Activated CD8-positive, alpha-beta memory T cell treated with anti-CD3 and anti-CD28 coated beads, Interleukin-2, amount 10 ng/mL, durations not matched to agents 7 days and 5 days (primary cell): ENCODE data around the gene EXOSC7. TPM values are rescaled to one million over a fixed set of nuclear protein-coding genes. Genes with fewer than 3 reads are reported as not detected.

Experiments
- ATAC-seq: fragments of 150-1000 bp; cut with Tn5 transposase; one replicate; pipeline ENCODE4 v1.10.0; 2021; ENCODE audit warnings: moderate library complexity
- CTCF ChIA-PET: fragments of 350-600 bp; sonication (Branson Sonifier 250); formaldehyde crosslinking; loops from one replicate; lab custom pipeline; 2021; ENCODE audit warnings: antibody characterized with exemption; lab: Charles Lee
- DNase-seq: peaks from one replicate; pipeline ENCODE4 v3.0.0-alpha.2; 2020
- H3K27ac Mint-ChIP-seq: one replicate; pipeline ENCODE4 v1.8.0; 2021; ENCODE audit warnings: mild to moderate bottlenecking, mixed read lengths
- H3K27me3 Mint-ChIP-seq: one replicate; pipeline ENCODE4 v1.8.0; 2021; ENCODE audit warnings: mixed read lengths
- H3K36me3 Mint-ChIP-seq: one replicate; pipeline ENCODE4 v1.8.0; 2021; ENCODE audit warnings: mild to moderate bottlenecking, mixed read lengths
- H3K4me1 Mint-ChIP-seq: one replicate; pipeline ENCODE4 v1.8.0; 2021; ENCODE audit warnings: mixed read lengths
- H3K4me3 Mint-ChIP-seq: one replicate; pipeline ENCODE4 v1.8.0; 2021; ENCODE audit warnings: mild to moderate bottlenecking, moderate library complexity, mixed read lengths
- H3K9me3 Mint-ChIP-seq: one replicate; pipeline ENCODE4 v1.8.0; 2022; ENCODE audit warnings: low read depth, mixed read lengths
- total RNA-seq, 2 experiments: library from RNA; stranded (reverse); gene quantifications; one replicate each; pipeline ENCODE4 v1.2.3, GENCODE V29; 2021

The EXOSC7 gene
- total RNA-seq, 2 experiments from 2014 or later = 51.3 to 66.1 TPM

DNA sequence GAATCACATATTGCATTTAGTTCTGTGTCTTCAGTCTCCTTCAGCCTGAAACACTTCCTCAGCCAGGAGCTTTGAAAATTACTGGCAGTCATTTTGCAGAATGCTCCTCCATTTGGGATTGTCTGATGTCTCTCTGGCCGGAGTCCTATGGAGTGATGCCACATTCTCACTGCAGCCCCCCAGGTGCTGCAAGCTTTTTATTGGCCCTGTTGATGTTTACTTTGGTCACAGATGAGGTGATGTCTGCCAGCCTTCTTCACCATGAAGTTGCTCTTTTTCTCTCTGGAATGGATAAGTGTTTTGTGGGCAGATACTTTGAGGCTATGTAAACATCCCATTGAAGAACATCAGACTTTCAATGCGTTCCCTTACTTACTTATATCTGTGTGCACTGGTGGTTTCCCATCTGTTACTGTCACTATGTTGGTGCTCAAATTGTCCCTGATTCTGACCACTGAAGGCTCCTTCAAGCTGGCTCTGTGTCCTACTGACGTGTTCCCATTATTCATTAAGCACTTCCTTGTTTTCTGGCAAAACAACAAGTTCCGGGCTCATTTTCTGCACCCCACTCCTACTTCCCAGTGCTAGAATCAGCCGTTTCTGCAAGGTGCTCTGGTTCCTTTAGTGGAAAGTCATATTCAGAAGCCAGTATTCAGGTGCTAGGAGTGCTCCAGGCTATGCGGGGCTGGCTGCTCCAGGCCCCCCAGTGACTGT, 48.7 kb downstream of the EXOSC7 start:
- DNase-seq (no peak), ATAC-seq (no peak)
- Mint-ChIP-seq H3K27me3 (peaks cover 15% of the 10 kb centered on the region), H3K4me3 (no peak overlapping the region), H3K27ac (no peak overlapping the region), H3K9me3 (no peaks in the 10 kb centered on the region), H3K36me3 (no peaks in the 10 kb centered on the region), H3K4me1 (peaks cover 10% of the 10 kb centered on the region)
- CTCF ChIA-PET = interaction anchor here (1.5 kb wide), 1 partner anchor 12 kb away, joined by 4 read pairs; no protein-coding TSS in a partner anchor

DNA sequence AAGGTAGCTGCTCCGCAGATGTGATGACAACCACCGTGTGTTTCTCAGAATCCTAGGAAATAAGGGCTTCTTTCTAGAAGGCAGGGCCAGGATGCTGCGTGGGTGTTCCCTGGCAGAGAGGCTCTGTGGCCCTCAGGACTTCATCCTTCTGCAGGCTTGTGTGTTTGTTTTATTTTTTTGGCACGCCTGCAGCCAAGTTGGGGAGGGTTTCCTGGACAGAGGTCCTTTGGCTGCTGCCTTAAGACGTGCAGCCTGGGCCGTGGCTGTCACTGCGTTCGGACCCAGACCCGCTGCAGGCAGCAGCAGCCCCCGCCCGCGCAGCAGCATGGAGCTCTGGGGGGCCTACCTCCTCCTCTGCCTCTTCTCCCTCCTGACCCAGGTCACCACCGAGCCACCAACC, 50.0 kb downstream of the EXOSC7 start, which contains the start of gene CLEC3B:
TSS of gene CLEC3B (plus strand) at position 266 of the 400 bp plus-strand sequence. CDS start at position 326, 60 bp downstream.
- H3K36me3 Mint-ChIP-seq = no peaks in the 10 kb centered on the region
- no peak within 1 kb of the TSS for H3K27ac Mint-ChIP-seq
- CTCF ChIA-PET = no interaction called here
- no peak for ATAC-seq
- peaks cover 15% of the 10 kb centered on the region for H3K27me3 Mint-ChIP-seq
- no peak for DNase-seq
- no peaks in the 10 kb centered on the region for H3K9me3 Mint-ChIP-seq
- H3K4me1 Mint-ChIP-seq = peaks cover 2% of the 10 kb centered on the region
- no peak within 1 kb of the TSS for H3K4me3 Mint-ChIP-seq

DNA sequence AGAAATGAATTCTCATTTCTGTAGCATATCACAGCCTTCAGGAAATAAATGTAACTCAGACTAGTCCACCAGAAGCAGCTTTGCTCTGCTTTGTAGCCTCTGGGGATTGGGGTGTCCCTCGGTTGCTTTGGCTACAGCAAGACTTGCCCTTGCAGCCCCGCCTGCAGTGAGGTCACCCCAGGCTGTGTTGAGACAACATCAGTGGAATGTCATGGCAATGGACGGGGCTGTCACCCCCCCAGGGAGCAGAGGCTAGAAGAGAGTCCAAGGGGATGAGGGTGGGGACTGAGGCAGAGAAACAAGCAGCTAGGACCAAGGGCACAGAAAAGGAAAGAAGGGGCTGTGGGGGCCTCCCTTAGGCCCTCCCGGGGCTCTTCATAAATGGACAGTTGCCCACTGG, 50.9 kb downstream of the EXOSC7 start:
- ATAC-seq (no peak), DNase-seq (no peak)
- no peaks in the 10 kb centered on the region for H3K9me3 Mint-ChIP-seq
- H3K27me3 Mint-ChIP-seq = peaks cover 17% of the 10 kb centered on the region
- no peaks in the 10 kb centered on the region for H3K36me3 Mint-ChIP-seq
- CTCF ChIA-PET = interaction anchor here (1.0 to 1.8 kb wide), 2 partner anchors 10 to 15 kb away, joined by 4 to 6 read pairs; no protein-coding TSS in a partner anchor
- H3K27ac Mint-ChIP-seq = no peak overlapping the region
- no peaks in the 10 kb centered on the region for H3K4me1 Mint-ChIP-seq
- no peak overlapping the region for H3K4me3 Mint-ChIP-seq

DNA sequence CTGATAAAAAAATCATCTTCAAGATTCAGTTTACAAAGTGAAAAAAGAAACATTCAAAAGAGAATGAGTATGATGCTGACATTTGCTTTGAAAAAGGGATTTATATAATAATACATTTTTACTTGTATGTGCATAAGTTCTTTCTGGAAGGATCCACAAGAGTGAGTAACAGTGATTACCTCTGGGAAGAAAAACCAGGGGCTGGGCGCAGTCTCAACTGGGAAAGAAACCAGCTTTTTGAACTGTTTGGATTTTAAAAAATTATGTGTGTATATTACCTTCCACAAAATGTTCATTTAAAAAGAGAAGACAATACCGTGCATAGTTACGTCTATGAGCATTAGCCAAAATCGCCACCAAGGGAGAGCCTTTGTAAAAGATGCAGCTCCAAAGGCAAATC, 51.4 kb downstream of the EXOSC7 start:
- Mint-ChIP-seq H3K27me3 (peaks cover 17% of the 10 kb centered on the region), H3K9me3 (no peaks in the 10 kb centered on the region), H3K27ac (no peak overlapping the region), H3K4me1 (no peaks in the 10 kb centered on the region), H3K4me3 (no peak overlapping the region), H3K36me3 (no peaks in the 10 kb centered on the region)
- CTCF ChIA-PET = interaction anchor here (1.0 to 1.8 kb wide), 2 partner anchors 9 to 16 kb away, joined by 4 to 6 read pairs; no protein-coding TSS in a partner anchor
- no peak for ATAC-seq
- no peak for DNase-seq

DNA sequence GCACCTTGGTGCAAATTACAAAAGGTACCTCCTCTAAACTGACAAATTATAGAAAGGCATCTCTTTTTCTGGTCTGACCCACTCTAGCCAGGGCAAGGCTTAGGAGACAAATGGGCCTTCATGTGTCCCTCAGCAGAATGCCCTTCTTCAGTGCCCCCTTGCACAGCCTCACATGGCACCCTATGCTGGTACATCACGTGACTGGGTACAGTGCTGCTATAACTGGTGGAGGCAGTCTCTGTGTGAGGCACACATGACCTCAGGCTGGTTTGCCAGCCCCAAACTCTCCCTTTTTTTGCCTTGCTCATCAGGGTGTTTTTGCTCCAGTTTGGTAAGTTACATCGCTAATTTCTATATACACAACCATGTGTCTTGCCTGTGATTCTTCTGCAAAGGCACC, 53.2 kb downstream of the EXOSC7 start:
- ATAC-seq = no peak
- Mint-ChIP-seq H3K27ac (no peak overlapping the region), H3K9me3 (no peaks in the 10 kb centered on the region), H3K36me3 (no peaks in the 10 kb centered on the region), H3K4me3 (no peak overlapping the region), H3K27me3 (peaks cover 29% of the 10 kb centered on the region), H3K4me1 (peaks cover 6% of the 10 kb centered on the region)
- CTCF ChIA-PET = no interaction called here
- DNase-seq = no peak

DNA sequence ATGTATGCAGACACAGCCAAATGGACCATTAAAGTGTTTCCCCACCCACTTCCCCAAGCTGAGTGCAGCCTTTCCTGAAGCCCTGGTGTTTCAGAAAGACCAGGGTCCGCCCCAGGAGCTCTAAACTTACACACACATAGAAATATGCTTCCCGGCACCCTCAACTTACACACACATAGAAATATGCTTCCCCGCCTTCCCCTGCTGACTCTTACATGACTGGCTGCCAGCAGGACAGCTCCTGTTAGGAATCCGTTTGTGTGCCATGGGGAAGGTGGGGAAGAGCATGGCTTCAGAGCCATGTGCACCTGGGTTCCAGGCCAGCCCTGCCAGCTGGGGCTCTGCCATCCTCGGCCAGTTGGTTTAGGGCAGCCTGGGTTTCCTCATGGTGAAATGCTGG, 53.6 kb downstream of the EXOSC7 start:
- H3K4me3 Mint-ChIP-seq = no peak overlapping the region

DNA sequence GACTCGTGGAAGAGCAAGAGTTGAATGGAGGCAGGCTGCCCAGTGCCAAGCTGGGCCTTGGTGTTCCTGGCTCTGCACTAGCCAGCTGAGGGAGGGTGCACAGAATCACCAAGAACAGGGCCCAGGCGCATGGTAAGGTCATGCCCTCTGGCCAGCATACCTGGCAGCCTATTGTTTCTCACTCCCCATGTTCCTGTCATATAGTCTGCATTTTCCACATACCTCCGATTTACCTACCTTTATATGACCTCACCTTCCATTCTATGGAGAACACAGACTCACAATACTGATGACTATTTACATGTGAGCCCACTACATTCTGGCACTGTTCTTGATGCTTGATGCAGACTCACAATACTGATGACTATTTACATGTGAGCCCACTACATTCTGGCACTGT, 55.5 kb downstream of the EXOSC7 start:
- CTCF ChIA-PET = no interaction called here
- peaks cover 36% of the 10 kb centered on the region for H3K27me3 Mint-ChIP-seq

More for the DNA sequence above, 53.6 kb downstream of the EXOSC7 start:
- DNase-seq (no peak), ATAC-seq (no peak)
- peaks cover 30% of the 10 kb centered on the region for H3K27me3 Mint-ChIP-seq
- CTCF ChIA-PET = interaction anchor here (1.1 kb wide), 1 partner anchor 12 kb away, joined by 3 read pairs; no protein-coding TSS in a partner anchor
- H3K9me3 Mint-ChIP-seq = no peaks in the 10 kb centered on the region
- peaks cover 11% of the 10 kb centered on the region for H3K4me1 Mint-ChIP-seq
- H3K27ac Mint-ChIP-seq = no peak overlapping the region
- H3K36me3 Mint-ChIP-seq = no peaks in the 10 kb centered on the region

DNA sequence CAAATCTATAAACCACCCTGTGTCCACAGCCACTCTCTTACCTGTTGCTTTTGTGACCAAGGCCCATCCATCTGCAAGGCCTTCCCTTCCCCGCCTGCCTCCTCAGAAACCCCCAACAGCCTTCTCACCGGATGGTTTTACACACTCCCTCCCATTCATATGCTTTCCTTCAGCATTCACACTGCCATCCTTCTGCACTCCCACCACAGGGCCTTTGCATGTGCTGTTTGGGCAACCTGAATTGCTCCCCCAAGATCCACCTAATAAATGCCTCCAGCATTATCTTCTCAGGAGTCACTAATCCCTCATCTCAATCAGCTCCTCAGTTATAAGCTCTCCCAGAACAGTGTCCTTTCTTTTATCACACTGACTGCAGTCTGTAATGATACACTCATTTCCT, 56.1 kb downstream of the EXOSC7 start:
- H3K4me3 Mint-ChIP-seq = no peak overlapping the region
- DNase-seq = no peak
- peaks cover 25% of the 10 kb centered on the region for H3K4me1 Mint-ChIP-seq
- CTCF ChIA-PET = interaction anchor here (1.0 to 1.6 kb wide), 2 partner anchors 8 to 178 kb away, joined by 3 to 5 read pairs; no protein-coding TSS in a partner anchor
- H3K9me3 Mint-ChIP-seq = no peaks in the 10 kb centered on the region
- H3K36me3 Mint-ChIP-seq = no peaks in the 10 kb centered on the region
- H3K27ac Mint-ChIP-seq = no peak overlapping the region
- ATAC-seq = no peak
- peaks cover 32% of the 10 kb centered on the region for H3K27me3 Mint-ChIP-seq

More for the DNA sequence above, 55.5 kb downstream of the EXOSC7 start:
- H3K4me3 Mint-ChIP-seq = no peak overlapping the region
- DNase-seq (no peak), ATAC-seq (no peak)
- H3K27ac Mint-ChIP-seq = no peak overlapping the region
- no peaks in the 10 kb centered on the region for H3K36me3 Mint-ChIP-seq
- H3K4me1 Mint-ChIP-seq = peaks cover 25% of the 10 kb centered on the region
- H3K9me3 Mint-ChIP-seq = no peaks in the 10 kb centered on the region

DNA sequence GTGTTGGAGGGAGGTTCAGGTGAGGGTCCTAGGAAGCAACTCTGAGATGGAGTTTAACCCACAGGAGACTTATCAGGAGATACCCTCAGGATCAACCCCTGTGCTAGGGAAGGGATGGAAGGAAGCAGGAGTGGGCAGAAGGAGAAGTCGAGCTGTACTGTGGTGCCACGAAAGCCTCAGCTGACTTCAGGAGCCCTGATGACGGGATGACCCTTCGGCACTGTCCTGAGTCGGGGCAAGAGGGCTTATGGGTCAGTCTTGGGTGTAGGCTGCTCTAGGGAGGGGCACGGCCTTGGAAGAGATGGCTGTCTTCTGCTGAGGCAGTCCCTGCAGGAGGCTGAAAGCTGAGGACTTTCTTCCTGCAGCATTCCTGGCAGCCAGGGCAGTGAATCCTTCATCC, 57.7 kb downstream of the EXOSC7 start:
- CTCF ChIA-PET = interaction anchor here (1.3 to 11.1 kb wide), 3 partner anchors 19 to 174 kb away, joined by 3 to 296 read pairs (median 4); no protein-coding TSS in a partner anchor

DNA sequence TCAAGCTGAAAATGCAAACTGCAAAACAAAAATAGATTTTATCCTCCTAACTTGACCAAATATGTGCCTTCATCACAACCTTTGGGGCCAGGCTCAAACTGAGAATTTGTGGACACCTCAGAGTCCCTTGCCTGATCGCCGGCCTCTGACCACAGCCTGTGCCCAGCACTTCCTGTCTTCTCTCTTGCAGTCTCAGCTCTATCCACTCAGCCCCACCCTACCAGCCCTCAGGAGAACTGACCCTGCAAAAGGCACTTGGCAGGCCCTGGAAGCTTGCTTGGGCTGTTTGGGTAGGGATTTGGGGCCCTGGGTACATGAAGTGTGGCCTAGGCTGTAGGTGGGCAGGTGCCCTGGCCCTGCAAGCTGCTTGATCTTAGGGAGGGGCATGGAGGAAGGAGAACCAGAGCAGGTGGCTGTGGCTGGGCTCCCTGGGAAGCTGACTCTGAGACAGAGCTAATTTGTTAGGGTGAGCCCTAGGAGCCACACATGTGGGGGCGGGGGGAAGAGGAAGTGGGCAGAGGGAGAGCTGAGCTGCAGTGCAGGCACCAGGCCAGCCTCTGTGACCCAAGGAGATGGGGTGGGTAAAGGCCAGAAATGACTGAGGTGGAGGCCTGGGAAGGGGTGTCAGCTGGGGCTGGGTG, 58.7 kb downstream of the EXOSC7 start:
- Mint-ChIP-seq H3K27ac (peak overlapping the region; percentile 62), H3K4me1 (peaks cover 25% of the 10 kb centered on the region), H3K27me3 (peaks cover 32% of the 10 kb centered on the region), H3K4me3 (no peak overlapping the region), H3K36me3 (no peaks in the 10 kb centered on the region), H3K9me3 (no peaks in the 10 kb centered on the region)
- CTCF ChIA-PET = interaction anchor here (1.1 to 11.1 kb wide), 7 partner anchors 17 to 625 kb away, joined by 3 to 296 read pairs (median 4); partner anchors contain the start of gene TMEM158
- ATAC-seq (peak; percentile 64), DNase-seq (peak; percentile 82)

More for the DNA sequence above, 57.7 kb downstream of the EXOSC7 start:
- no peak for DNase-seq
- no peak overlapping the region for H3K4me3 Mint-ChIP-seq
- H3K27ac Mint-ChIP-seq = no peak overlapping the region
- no peaks in the 10 kb centered on the region for H3K9me3 Mint-ChIP-seq
- H3K4me1 Mint-ChIP-seq = peaks cover 25% of the 10 kb centered on the region
- H3K36me3 Mint-ChIP-seq = no peaks in the 10 kb centered on the region
- ATAC-seq = no peak
- peaks cover 32% of the 10 kb centered on the region for H3K27me3 Mint-ChIP-seq

DNA sequence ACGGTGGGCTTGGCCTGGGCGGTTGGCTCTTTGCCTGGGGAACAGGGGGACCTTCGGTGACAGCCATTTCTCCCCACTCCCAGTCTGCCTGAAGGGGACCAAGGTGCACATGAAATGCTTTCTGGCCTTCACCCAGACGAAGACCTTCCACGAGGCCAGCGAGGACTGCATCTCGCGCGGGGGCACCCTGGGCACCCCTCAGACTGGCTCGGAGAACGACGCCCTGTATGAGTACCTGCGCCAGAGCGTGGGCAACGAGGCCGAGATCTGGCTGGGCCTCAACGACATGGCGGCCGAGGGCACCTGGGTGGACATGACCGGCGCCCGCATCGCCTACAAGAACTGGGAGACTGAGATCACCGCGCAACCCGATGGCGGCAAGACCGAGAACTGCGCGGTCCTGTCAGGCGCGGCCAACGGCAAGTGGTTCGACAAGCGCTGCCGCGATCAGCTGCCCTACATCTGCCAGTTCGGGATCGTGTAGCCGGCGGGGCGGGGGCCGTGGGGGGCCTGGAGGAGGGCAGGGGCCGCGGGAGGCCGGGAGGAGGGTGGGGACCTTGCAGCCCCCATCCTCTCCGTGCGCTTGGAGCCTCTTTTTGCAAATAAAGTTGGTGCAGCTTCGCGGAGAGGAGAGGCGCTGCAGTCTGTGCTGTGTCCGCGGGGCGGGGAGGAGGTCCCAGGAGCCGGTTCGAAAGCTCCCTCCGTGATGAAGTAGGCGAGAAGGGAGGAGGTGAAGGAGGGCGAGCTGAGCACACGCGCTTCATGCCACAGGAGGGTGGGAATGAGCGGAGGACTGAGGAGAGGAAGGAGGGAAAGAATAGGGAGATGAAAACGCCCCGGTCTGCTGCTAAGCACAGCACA, 59.6 kb downstream of the EXOSC7 start:
- Mint-ChIP-seq H3K27me3 (peaks cover 32% of the 10 kb centered on the region), H3K4me1 (peaks cover 28% of the 10 kb centered on the region), H3K4me3 (peak overlapping the region; percentile 54), H3K36me3 (no peaks in the 10 kb centered on the region), H3K9me3 (no peaks in the 10 kb centered on the region), H3K27ac (no peak overlapping the region)
- ATAC-seq (no peak), DNase-seq (peak; percentile 48)
- CTCF ChIA-PET = interaction anchor here (1.1 to 11.1 kb wide), 21 partner anchors 8 to 893 kb away, joined by 3 to 296 read pairs (median 6); partner anchors contain the start of gene TMEM158

DNA sequence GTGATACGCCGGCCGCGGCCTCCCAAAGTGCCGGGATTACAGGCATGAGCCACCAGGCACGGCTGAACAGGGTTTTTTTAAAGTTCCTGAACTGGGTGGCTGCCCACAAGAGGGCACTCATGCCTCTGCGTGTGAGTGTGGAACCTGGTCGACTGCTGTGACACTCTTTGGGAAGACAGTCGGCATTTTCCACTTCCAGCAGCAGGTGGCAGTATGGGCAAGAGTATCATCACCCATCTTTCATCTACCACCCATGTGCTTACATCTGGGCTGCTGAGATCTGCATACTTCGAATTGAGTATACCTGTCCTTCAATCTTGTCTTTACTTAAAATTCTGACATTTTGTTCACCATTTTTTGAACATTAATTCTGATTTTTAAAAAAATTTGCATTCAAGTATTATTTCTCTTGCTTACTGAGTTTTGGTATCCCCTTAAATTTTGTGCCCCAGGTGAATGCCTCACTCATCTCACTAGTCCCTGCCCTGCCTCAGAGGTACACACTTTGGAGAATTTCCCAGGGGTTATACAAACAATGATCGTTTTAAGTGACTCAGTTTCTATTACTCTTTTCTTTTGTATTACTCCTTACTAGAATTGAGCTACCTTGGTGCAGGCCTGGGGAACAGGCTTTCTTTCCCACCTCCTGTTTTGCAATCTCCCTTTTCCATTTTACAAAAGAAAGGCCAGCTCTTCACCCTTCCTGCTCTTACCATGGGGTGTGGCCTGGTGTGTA, 61.8 kb downstream of the EXOSC7 start:
- Mint-ChIP-seq H3K27me3 (peaks cover 28% of the 10 kb centered on the region), H3K9me3 (no peaks in the 10 kb centered on the region), H3K36me3 (no peaks in the 10 kb centered on the region), H3K4me3 (no peak overlapping the region), H3K27ac (no peak overlapping the region), H3K4me1 (peaks cover 48% of the 10 kb centered on the region)
- CTCF ChIA-PET = interaction anchor here (0.7 to 11.1 kb wide), 31 partner anchors 10 to 905 kb away, joined by 3 to 296 read pairs (median 4); partner anchors contain the start of genes CXCR6 and TMEM158
- DNase-seq (peak; percentile 95), ATAC-seq (peak; percentile 84)
